HG02642 (cell line): Measurements from ENCODE around the gene ZNF124.
"Not testable (repeated sequence)": the region's sequence is repeated elsewhere in the genome, so short reads cannot be mapped to it uniquely, and the experiment has no call there.

Source experiments
- ATAC-seq: cut with Tn5 transposase; IDR thresholded peaks from one replicate; pipeline ENCODE4 v1.9.1; 2021; ENCODE audit warnings: mild to moderate bottlenecking; ENCODE audit not compliant: unreplicated experiment, poor library complexity

The ZNF124 gene

GRCh38 chr1:247173431-247173830, 1.6 kb upstream of the ZNF124 start:
- no peak for ATAC-seq

GRCh38 chr1:247172996-247173395, 1.2 kb upstream of the ZNF124 start:
- ATAC-seq: no peak

DNA sequence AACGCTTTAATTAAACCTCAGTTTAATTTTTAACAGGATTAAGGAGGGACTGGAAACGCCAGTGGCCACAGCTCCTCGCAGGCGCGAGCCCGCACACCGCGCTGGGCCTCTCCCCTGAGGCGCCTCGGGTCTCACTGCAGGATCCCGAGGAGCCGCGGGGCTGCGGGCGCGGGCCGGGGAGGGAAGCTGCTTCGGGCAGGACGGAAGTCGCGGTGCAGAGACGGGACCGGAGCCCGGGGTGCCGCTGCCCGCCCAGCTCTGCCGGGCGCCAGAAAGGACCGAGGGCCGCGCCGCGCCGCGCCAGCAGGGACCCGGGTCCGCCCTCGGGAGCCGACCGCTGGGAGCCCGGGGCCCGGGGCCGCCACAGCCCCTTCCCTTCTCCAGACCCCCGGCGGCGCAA, 377 bp downstream of the ZNF124 start:
- ATAC-seq: peak; percentile 67

- ATAC-seq: no peak
Observed at GRCh38 chr1:247165674-247166073, 6.1 kb downstream of the ZNF124 start.

DNA sequence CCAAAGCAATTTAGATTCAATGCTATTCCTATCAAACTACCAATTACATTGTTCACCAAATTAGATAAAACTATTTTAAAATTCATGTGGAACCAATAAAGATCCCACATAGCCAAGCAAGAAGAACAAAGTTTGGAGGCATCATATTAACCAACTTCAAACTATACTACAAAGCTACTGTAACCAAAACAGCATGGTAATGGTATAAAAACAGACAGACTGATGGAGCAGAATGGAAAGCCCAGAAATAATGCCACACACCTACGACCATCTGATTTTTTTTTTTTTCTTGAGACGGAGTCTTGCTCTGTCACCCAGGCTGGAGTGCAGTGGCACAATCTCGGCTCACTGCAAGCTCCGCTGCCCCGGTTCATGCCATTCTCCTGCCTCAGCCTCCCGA, 7.1 kb downstream of the ZNF124 start:
- no peak for ATAC-seq

GRCh38 chr1:247156787-247157232, 15.0 kb downstream of the ZNF124 start:
- ATAC-seq: no peak

DNA sequence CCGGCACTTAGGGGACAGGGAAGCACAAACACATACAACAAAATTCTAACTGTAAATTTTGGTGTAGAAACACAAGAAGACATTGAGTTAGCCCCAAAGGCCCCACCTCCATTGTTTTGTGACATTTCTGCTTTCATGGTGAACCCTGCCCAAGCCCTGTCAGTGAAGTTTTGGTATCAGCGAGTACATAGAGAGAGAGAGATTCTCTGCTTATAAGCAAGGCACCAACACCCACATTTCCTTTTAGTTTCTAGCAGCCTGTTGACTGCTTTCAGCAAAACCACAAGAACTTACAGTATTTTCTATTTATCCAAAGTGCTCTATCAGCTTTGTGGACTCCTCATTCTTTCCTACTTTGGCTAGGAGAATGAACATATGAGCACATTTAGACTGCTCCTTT, 24.0 kb downstream of the ZNF124 start:
- ATAC-seq: no peak

DNA sequence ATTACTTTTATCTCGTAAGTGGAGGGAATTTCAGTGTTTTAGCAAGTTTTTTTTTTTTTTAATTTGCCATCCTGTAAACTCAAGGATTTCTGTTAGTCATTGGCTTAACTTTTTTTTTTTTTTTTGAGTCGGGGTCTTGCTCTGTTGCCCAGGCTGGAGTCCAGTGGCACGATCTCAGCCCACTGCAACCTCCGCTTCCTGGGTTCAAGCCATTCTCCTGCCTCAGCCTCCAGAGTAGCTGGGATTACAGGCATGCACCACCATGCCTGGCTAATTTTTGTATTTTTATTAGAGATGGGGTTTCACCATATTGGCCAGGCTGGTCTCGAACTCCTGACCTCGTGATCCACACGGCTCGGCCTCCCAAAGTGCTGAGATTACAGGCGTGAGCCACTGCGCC, 24.7 kb downstream of the ZNF124 start:
- not testable (repeated sequence) for ATAC-seq

GRCh38 chr1:247146671-247147070, 25.1 kb downstream of the ZNF124 start:
- ATAC-seq: no peak

GRCh38 chr1:247145279-247145678, 26.5 kb downstream of the ZNF124 start:
- no peak for ATAC-seq

GRCh38 chr1:247139557-247139956, 32.3 kb downstream of the ZNF124 start:
- ATAC-seq: not testable (repeated sequence)

GRCh38 chr1:247131236-247131635, 40.6 kb downstream of the ZNF124 start:
- no peak for ATAC-seq

- ATAC-seq: not testable (repeated sequence)
Observed at GRCh38 chr1:247127519-247128282, 44.1 kb downstream of the ZNF124 start.

DNA sequence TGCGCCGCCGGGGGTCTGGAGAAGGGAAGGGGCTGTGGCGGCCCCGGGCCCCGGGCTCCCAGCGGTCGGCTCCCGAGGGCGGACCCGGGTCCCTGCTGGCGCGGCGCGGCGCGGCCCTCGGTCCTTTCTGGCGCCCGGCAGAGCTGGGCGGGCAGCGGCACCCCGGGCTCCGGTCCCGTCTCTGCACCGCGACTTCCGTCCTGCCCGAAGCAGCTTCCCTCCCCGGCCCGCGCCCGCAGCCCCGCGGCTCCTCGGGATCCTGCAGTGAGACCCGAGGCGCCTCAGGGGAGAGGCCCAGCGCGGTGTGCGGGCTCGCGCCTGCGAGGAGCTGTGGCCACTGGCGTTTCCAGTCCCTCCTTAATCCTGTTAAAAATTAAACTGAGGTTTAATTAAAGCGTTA, 45.2 kb downstream of the ZNF124 start:
- ATAC-seq: peak; percentile 65

DNA sequence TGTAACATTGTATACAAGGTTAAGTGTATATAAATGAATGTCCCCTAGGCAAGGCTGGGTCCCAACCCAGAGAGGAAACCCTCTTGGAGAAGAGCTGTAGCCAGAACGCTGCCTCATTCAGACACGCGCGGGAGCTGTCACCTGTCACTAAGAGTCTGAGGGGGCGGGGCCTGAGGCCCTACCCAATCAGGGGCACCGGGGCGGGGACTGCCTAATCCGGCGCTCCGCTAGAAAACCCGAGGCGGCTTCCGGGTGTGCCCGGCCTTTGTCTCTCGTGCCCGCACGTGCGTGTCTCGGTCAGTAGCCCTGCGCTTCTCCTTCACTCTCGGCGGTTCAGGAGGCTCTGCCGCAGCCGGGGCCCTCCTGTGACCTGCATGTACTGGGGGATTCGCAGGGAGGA, 45.7 kb downstream of the ZNF124 start:
- peak; percentile 99 for ATAC-seq

- no peak for ATAC-seq
Observed at GRCh38 chr1:247121382-247121781, 50.4 kb downstream of the ZNF124 start.

- not testable (repeated sequence) for ATAC-seq
Observed at GRCh38 chr1:247120408-247120668, 51.5 kb downstream of the ZNF124 start.

GRCh38 chr1:247119600-247120407, 52.0 kb downstream of the ZNF124 start:
- ATAC-seq: no peak

- ATAC-seq: no peak
Observed at GRCh38 chr1:247118946-247119446, 52.8 kb downstream of the ZNF124 start.

GRCh38 chr1:247115545-247115944, 56.3 kb downstream of the ZNF124 start:
- no peak for ATAC-seq

GRCh38 chr1:247115141-247115510, 56.7 kb downstream of the ZNF124 start:
- no peak for ATAC-seq
